ENCODE measurements around the gene HMSD.

The HMSD gene

GRCh38 chr18:64002581-64002980, 53.5 kb downstream of the HMSD start:
- Histone ChIP-seq H3K36me3 (ENCODE audit: control insufficient read depth in 5 of 5, insufficient read depth in 5 of 5, low read length in 5 of 5) (no peaks in the 10 kb centered on the region), H3K9ac (ENCODE audit: low read length in 5 of 5) (no peak overlapping the region), H3K27ac (ENCODE audit: low read depth, low read length) (no peak overlapping the region), H3K9me3 (ENCODE audit: control insufficient read depth in 5 of 5, low read length in 5 of 5) (peaks cover 0 to 3% (median 0%) of the 10 kb centered on the region in 5 donors), H3K27me3 (ENCODE audit: control insufficient read depth in 5 of 5, insufficient read depth in 4 of 5, low read length in 5 of 5) (peaks cover 0 to 4% (median 2%) of the 10 kb centered on the region in 5 donors), H3K4me1 (ENCODE audit: control insufficient read depth in 5 of 5, insufficient read depth in 5 of 5, low read length in 5 of 5) (no peaks in the 10 kb centered on the region), H3K4me3 (ENCODE audit: low read depth in 1 of 5, low read length in 5 of 5) (no peak overlapping the region)

GRCh38 chr18:64009305-64009704, 60.2 kb downstream of the HMSD start:
- Histone ChIP-seq H3K27me3 (ENCODE audit: control insufficient read depth in 5 of 5, insufficient read depth in 4 of 5, low read length in 5 of 5) (no peaks in the 10 kb centered on the region), H3K4me3 (ENCODE audit: low read depth in 1 of 5, low read length in 5 of 5) (no peak overlapping the region), H3K4me1 (ENCODE audit: control insufficient read depth in 5 of 5, insufficient read depth in 5 of 5, low read length in 5 of 5) (no peaks in the 10 kb centered on the region), H3K36me3 (ENCODE audit: control insufficient read depth in 5 of 5, insufficient read depth in 5 of 5, low read length in 5 of 5) (no peaks in the 10 kb centered on the region), H3K9me3 (ENCODE audit: control insufficient read depth in 5 of 5, low read length in 5 of 5) (no peaks in the 10 kb centered on the region), H3K27ac (ENCODE audit: low read depth, low read length) (no peak overlapping the region), H3K9ac (ENCODE audit: low read length in 5 of 5) (no peak overlapping the region)

Data from subcutaneous abdominal adipose tissue (tissue), 5 donors.